Measurements from ENCODE around the gene WDR33.
"Not testable (repeated sequence)": the region's sequence is repeated elsewhere in the genome, so short reads cannot be mapped to it uniquely, and the experiment has no call there.

Gene WDR33

GRCh38 chr2:127763776-127764175, 47.2 kb downstream of the WDR33 start:
- no peak for DNase-seq (ENCODE audit: low read depth in 3 of 3)

- DNase-seq (ENCODE audit: low read depth in 3 of 3), result no peak
These were observed 48.1 kb downstream of the WDR33 start for GRCh38 chr2:127762846-127763245.

GRCh38 chr2:127762441-127762840, 48.5 kb downstream of the WDR33 start:
- no peak for DNase-seq (ENCODE audit: low read depth in 3 of 3)

GRCh38 chr2:127759931-127760330, 51.0 kb downstream of the WDR33 start:
- DNase-seq (ENCODE audit: low read depth in 3 of 3), result no peak

GRCh38 chr2:127754186-127754585, 56.8 kb downstream of the WDR33 start:
- no peak for DNase-seq (ENCODE audit: low read depth in 3 of 3)

GRCh38 chr2:127753374-127753773, 57.6 kb downstream of the WDR33 start:
- no peak for DNase-seq (ENCODE audit: low read depth in 3 of 3)

- not testable (repeated sequence) for DNase-seq (ENCODE audit: low read depth in 3 of 3)
These were observed 61.4 kb downstream of the WDR33 start for GRCh38 chr2:127749537-127749936.

- no peak for DNase-seq (ENCODE audit: low read depth in 3 of 3)
These were observed 63.4 kb downstream of the WDR33 start for GRCh38 chr2:127747621-127748020.

- no peak for DNase-seq (ENCODE audit: low read depth in 3 of 3)
These were observed 67.4 kb downstream of the WDR33 start for GRCh38 chr2:127743477-127744026.

GRCh38 chr2:127740665-127741288, 70.2 kb downstream of the WDR33 start:
- DNase-seq (ENCODE audit: low read depth in 3 of 3), result no peak

GRCh38 chr2:127739800-127740199, 71.2 kb downstream of the WDR33 start:
- DNase-seq (ENCODE audit: low read depth in 3 of 3), result no peak

GRCh38 chr2:127737892-127738291, 73.1 kb downstream of the WDR33 start:
- DNase-seq (ENCODE audit: low read depth in 3 of 3), result no peak

GRCh38 chr2:127735537-127736399, 75.2 kb downstream of the WDR33 start:
- no peak for DNase-seq (ENCODE audit: low read depth in 3 of 3)

GRCh38 chr2:127735044-127735443, 75.9 kb downstream of the WDR33 start:
- no peak for DNase-seq (ENCODE audit: low read depth in 3 of 3)

- no peak for DNase-seq (ENCODE audit: low read depth in 3 of 3)
These were observed 77.0 kb downstream of the WDR33 start for GRCh38 chr2:127733816-127734537.

- DNase-seq (ENCODE audit: low read depth in 3 of 3), result no peak
These were observed 77.7 kb downstream of the WDR33 start for GRCh38 chr2:127733113-127733815.

GRCh38 chr2:127726158-127726880, 84.7 kb downstream of the WDR33 start:
- no peak for DNase-seq (ENCODE audit: low read depth in 3 of 3)

GRCh38 chr2:127722807-127723206, 88.2 kb downstream of the WDR33 start:
- no peak for DNase-seq (ENCODE audit: low read depth in 3 of 3)

- no peak for DNase-seq (ENCODE audit: low read depth in 3 of 3)
These were observed 89.0 kb downstream of the WDR33 start for GRCh38 chr2:127721978-127722355.

GRCh38 chr2:127721311-127721977, 89.5 kb downstream of the WDR33 start:
- no peak for DNase-seq (ENCODE audit: low read depth in 3 of 3)
